T-helper 2 cell treated with Interferon-gamma antibody and Interleukin-4, amounts not matched to agents 5 μg/mL and 100 μg/mL, for 36 hours (primary cell): Measurements from ENCODE around the gene BMP7.
"Not testable (repeated sequence)": the region's sequence is repeated elsewhere in the genome, so short reads cannot be mapped to it uniquely, and the experiment has no call there.

Experiments
- DNase-seq: peaks from one replicate; pipeline ENCODE4 v3.0.0; 2021; ENCODE audit warnings: low spot score
- H3K27ac Mint-ChIP-seq: one replicate; pipeline ENCODE4 v1.8.0; 2021; ENCODE audit warnings: mild to moderate bottlenecking, mixed read lengths
- H3K27me3 Mint-ChIP-seq: one replicate; pipeline ENCODE4 v1.8.0; 2021; ENCODE audit warnings: low read depth, mixed read lengths
- H3K36me3 Mint-ChIP-seq: one replicate; pipeline ENCODE4 v1.8.0; 2021; ENCODE audit warnings: low read depth, mixed read lengths
- H3K4me1 Mint-ChIP-seq: one replicate; pipeline ENCODE4 v1.8.0; 2021; ENCODE audit warnings: low read depth, mixed read lengths
- H3K4me3 Mint-ChIP-seq: one replicate; pipeline ENCODE4 v1.8.0; 2022; ENCODE audit warnings: mild to moderate bottlenecking, moderate library complexity, mixed read lengths
- H3K9me3 Mint-ChIP-seq: one replicate; pipeline ENCODE4 v1.8.0; 2021; ENCODE audit warnings: mixed read lengths

BMP7 gene

DNA sequence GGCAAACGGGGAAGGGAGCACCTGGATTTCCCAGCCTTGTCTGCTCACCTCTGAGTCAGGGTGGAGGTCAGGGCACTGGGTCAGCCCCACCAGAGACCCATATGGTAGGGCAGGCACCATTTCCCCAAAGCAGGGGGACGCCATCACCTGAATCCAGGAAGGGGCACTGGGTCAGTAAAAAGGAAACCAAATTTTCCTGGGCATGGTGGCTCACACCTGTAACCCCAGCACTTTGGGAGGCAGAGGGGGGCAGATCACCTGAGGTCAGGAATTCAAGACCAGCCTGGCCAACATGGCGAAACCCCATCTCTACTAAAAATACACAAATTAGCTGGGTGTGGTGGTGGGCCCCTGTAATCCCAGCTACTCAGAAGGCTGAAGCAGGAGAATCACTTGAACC lies 13.1 kb upstream of the BMP7 start:
- not testable (repeated sequence) for DNase-seq, H3K4me3 Mint-ChIP-seq, H3K36me3 Mint-ChIP-seq, H3K9me3 Mint-ChIP-seq, H3K4me1 Mint-ChIP-seq, H3K27ac Mint-ChIP-seq
- H3K27me3 Mint-ChIP-seq = peaks cover 22% of the 10 kb centered on the region

DNA sequence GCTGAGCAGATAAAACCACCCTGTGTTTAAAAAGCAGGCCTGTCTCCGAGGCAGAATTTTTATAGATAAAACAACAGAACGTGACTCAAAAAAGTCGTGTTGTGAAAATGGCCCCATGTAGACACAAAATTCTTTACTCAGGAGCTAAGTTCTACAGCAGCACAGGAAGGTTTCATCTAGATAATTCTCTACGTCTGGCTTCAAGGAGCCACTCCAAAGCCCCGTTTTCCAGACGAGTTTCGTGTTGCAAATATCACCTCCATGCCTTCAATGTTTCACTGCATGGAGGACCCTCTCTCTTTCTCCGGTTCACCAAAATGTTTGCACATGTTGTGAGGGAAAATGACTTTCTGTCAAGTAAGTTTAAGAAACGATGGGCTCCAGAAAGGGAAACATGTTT lies 12.0 kb upstream of the BMP7 start:
- no peak overlapping the region for H3K4me3 Mint-ChIP-seq
- H3K36me3 Mint-ChIP-seq = no peaks in the 10 kb centered on the region
- no peaks in the 10 kb centered on the region for H3K9me3 Mint-ChIP-seq
- H3K4me1 Mint-ChIP-seq = no peaks in the 10 kb centered on the region
- H3K27me3 Mint-ChIP-seq = peaks cover 22% of the 10 kb centered on the region
- no peak for DNase-seq
- H3K27ac Mint-ChIP-seq = no peak overlapping the region

DNA sequence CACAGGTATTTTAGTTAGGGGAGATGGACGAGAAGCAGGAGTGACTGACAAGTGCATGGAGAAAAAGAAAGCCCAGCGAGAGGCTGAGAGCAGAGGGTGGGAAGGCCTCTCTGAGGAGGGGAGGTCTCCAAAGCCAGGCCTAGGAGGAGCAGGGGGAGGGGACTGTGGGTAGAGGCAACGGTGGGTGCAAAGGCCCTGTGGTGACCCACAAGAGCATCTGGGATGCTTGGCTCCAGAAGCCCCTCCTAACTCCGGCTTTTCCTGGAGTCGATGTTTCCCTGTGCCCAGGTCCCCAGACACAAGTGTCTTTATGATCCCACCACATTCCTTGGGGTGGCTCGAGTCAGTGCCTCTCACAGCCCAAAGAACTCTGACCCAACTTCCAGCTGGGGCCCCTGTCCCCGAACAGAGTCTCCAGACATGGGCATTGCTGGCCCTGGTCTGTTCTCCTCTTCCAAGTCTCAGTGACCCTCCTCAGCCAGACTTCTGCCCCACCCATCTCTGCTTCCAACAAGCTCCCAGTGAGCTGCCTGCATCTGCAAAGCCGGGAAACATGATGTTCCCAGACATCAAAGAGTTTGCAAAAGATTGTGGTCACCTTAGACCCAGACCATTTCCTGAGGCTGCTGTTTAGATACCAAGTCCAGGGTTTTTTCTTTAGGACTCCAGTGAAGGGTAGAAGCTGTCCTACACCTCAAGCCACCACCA lies 11.1 kb upstream of the BMP7 start:
- H3K36me3 Mint-ChIP-seq = no peaks in the 10 kb centered on the region
- no peaks in the 10 kb centered on the region for H3K4me1 Mint-ChIP-seq
- no peak for DNase-seq
- no peak overlapping the region for H3K27ac Mint-ChIP-seq
- peaks cover 17% of the 10 kb centered on the region for H3K27me3 Mint-ChIP-seq
- no peaks in the 10 kb centered on the region for H3K9me3 Mint-ChIP-seq
- H3K4me3 Mint-ChIP-seq = no peak overlapping the region

DNA sequence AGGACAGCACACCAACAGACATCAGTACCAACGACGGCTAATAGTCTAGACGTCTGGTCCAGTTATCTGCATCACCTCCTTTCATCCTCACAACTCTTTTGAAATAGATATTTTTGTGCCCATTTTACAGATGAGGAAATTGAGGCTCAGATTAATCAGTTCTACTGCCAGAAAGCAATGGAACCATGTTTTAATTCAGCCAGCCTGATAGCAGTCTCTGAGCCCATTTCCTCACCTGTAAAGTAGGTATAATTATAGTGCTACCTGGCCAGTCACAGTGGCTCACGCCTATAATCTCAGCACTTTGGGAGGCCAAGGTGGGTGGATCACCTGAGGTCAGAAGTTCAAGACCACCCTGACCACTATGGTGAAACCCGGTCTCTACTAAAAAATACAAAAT lies 9.8 kb upstream of the BMP7 start:
- no peak overlapping the region for H3K27ac Mint-ChIP-seq
- H3K36me3 Mint-ChIP-seq = no peaks in the 10 kb centered on the region
- no peaks in the 10 kb centered on the region for H3K4me1 Mint-ChIP-seq
- DNase-seq = no peak
- H3K27me3 Mint-ChIP-seq = peaks cover 24% of the 10 kb centered on the region
- H3K9me3 Mint-ChIP-seq = no peaks in the 10 kb centered on the region
- H3K4me3 Mint-ChIP-seq = no peak overlapping the region

DNA sequence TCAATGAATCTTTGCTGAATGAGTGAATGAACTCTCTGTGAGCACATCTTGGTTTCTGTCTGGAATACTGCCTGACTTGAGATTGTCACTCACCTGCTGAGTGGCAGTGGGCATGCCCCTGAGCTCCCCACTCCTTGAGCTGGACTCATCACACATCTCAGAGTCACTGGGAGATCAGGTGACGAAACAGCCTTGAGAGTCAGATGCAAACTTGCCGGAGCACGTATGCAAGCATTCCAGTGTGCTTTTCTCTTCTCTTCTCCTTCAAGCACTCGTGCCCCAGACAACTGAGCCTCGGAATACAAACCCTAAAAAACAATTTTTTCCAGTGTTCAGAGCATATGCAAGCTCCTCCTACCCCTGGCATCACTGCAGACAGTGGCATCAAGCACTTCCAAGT lies 9.4 kb upstream of the BMP7 start:
- Mint-ChIP-seq H3K27ac (no peak overlapping the region), H3K4me3 (no peak overlapping the region), H3K9me3 (no peaks in the 10 kb centered on the region), H3K4me1 (no peaks in the 10 kb centered on the region), H3K27me3 (peaks cover 28% of the 10 kb centered on the region), H3K36me3 (no peaks in the 10 kb centered on the region)
- DNase-seq = no peak

DNA sequence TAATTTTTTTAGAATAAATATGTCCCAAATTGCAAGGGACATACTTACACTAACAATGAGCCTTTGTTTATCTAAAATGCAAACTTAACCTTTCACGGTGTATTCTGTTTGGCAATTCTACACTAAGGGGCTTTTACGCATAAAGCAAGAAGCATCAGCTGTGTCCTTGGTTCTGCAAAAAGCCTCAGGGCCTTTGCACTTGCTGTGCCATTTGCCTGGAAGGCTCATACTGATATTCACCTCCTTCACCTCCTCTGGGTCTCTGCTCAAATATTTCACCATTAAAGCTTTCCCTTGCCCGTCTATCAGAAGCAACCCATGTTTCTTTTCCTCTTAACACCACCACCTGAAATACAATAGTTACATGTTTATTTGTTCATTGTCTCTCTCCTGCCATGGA lies 8.9 kb upstream of the BMP7 start:
- H3K36me3 Mint-ChIP-seq = no peaks in the 10 kb centered on the region
- no peak overlapping the region for H3K27ac Mint-ChIP-seq
- DNase-seq = no peak
- no peaks in the 10 kb centered on the region for H3K9me3 Mint-ChIP-seq
- no peak overlapping the region for H3K4me3 Mint-ChIP-seq
- peaks cover 26% of the 10 kb centered on the region for H3K27me3 Mint-ChIP-seq
- no peaks in the 10 kb centered on the region for H3K4me1 Mint-ChIP-seq

DNA sequence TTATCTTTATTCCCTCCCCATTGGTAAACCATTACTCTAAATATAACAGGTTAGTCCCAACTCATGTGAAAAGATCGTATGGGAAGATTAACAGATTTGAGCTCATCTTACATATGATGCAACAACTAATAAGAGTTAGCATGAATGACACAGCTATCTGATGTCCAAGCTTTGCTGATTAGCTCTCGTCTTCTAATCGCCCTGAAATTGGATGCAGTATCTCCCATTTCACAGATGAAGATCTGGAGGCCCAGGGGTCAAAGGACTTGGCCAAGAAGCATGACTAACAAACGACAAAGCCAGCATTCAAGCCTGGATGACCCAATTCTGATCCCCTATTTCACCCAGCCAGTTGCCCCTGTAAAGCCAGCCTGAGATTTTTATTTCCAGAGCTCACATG lies 8.4 kb upstream of the BMP7 start:
- Mint-ChIP-seq H3K27me3 (peaks cover 28% of the 10 kb centered on the region), H3K4me3 (no peak overlapping the region), H3K4me1 (no peaks in the 10 kb centered on the region), H3K36me3 (no peaks in the 10 kb centered on the region), H3K27ac (no peak overlapping the region), H3K9me3 (no peaks in the 10 kb centered on the region)
- DNase-seq = no peak

DNA sequence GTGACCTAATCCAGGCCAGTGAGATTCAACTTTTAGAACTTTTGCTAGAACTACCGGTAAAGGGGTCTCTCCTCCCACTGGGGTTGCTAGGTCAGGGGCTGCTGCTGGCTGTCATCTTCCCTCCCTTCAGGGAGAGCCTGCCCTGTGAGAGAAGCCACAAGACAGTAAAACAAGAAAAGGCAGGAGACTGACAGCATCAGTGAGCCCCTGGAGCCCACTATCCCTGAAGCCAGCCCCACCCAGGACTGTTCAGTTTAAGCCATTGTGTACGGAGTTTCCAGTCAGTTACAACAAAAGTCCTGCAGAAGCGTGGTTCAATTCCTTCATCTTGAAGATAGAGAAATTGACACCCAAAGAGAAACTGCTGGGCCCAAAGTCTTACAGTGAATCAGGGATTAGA lies 7.9 kb upstream of the BMP7 start:
- Mint-ChIP-seq H3K27me3 (peaks cover 32% of the 10 kb centered on the region), H3K4me3 (no peak overlapping the region), H3K4me1 (no peaks in the 10 kb centered on the region), H3K36me3 (no peaks in the 10 kb centered on the region), H3K9me3 (no peaks in the 10 kb centered on the region), H3K27ac (no peak overlapping the region)
- DNase-seq = no peak

DNA sequence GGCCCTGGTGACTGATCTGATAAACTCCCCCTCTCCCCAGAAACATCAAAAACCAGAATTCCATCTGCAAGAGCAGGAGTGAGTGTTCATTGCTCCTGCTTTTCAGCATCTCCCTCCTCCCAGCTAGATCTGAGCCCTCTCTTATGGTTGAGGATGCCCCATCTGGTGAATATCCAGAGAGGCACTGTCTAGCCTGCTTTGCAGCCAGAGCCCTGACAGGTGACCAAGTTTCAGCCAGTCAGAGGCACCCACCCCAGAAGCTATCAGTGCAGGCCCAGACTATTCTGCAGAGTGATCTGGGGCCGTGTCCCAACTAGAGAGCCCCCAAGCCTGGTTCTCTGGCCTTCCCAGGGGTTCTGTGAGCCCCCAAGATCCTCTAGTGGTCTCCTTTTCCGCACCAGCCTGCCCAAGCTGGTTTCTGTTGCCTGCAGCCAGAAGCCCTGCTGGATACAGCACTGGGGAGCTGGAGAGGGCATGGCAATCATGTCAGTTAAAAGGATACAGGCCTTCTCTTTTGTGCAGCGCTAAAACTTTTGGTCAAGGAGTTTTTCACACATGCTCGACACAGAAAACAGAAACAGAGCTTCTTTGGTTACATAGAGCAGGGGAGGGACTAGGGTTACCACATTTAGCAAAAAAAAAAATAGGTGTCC lies 6.6 kb upstream of the BMP7 start:
- Mint-ChIP-seq H3K4me1 (no peaks in the 10 kb centered on the region), H3K27ac (no peak overlapping the region), H3K9me3 (no peaks in the 10 kb centered on the region), H3K4me3 (no peak overlapping the region), H3K27me3 (peaks cover 43% of the 10 kb centered on the region), H3K36me3 (no peaks in the 10 kb centered on the region)
- DNase-seq = no peak

DNA sequence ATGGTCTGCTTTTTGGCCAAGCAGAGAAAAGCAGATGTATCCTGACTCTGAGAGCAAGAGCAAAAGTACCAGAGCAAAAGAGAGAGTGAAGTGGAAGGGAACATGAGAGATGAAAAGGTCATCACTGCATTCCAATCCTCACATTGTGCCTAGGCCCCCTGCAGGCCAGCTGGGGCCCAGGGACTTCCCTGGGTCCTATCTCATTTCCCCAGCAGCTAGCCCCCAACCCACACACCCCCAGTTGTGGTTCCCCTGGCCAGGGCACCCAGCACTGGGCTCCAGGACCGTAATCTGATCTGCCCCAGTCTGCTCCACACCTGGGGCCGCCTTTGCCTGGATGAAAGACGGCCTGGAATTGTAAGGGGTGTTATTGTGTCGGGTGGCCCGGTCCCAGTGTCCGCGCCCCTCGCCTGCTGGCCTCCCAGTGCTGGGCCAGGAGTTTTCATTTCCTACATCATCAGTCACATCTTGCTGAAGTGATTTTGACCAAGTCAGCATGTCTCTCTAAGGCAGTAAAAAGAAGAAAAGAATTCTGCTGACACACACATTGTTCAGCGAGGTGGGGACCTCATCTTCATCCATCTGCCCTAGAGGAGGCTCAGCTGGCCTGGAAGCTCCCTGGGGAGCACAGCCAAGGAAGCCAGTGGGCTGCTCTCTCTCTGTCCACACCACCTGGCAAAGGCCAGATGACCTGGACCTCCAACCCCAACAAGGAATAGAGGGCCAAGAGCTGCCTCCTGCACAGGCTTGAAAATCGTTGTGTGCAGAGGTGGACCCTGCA lies 4.0 kb upstream of the BMP7 start:
- Mint-ChIP-seq H3K9me3 (no peaks in the 10 kb centered on the region), H3K4me3 (no peak overlapping the region), H3K4me1 (no peaks in the 10 kb centered on the region), H3K27me3 (peaks cover 58% of the 10 kb centered on the region), H3K36me3 (no peaks in the 10 kb centered on the region), H3K27ac (no peak overlapping the region)
- no peak for DNase-seq

DNA sequence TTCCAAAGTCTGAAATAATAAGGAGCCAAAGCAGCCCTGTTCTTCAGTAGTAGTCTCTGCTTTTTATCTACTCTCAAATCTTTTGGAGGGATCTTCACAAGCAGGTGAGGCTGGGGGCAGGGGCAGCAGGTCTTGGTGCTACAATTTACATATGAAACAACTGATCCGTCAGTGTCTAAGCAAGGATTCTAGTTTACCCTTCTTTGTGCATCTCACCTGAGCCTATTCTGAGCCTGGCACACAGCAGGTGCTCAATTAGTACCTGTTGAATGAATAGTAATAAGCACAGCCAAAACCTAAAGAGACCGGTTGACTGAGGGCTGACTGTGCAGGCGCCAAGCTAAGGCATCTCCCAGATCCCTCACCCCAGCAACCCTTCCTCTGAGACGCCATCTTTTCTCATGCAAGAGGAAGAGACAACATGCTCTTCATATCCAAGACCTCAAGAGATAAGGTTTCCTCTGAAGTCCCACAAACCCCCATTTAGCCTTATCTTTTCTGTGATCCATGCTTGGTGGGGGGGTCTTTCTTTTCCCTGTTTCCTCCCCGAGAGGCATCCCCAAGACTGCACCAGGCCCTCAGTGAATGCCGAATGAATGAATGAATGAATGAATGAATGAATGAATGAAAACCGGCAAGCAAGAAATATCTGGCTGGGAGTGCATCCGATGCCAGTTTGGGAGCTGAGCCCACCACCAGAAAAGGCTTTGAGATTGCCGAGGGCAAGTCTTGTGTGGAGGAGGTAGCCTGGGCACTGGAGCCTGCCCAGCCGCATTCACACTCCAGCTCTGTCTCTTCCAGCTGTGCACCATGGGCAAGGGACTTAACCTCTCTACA lies 2.9 kb upstream of the BMP7 start:
- H3K27ac Mint-ChIP-seq = no peak overlapping the region
- no peaks in the 10 kb centered on the region for H3K9me3 Mint-ChIP-seq
- H3K4me3 Mint-ChIP-seq = no peak overlapping the region
- DNase-seq = no peak
- H3K36me3 Mint-ChIP-seq = no peaks in the 10 kb centered on the region
- peaks cover 58% of the 10 kb centered on the region for H3K27me3 Mint-ChIP-seq
- no peaks in the 10 kb centered on the region for H3K4me1 Mint-ChIP-seq

DNA sequence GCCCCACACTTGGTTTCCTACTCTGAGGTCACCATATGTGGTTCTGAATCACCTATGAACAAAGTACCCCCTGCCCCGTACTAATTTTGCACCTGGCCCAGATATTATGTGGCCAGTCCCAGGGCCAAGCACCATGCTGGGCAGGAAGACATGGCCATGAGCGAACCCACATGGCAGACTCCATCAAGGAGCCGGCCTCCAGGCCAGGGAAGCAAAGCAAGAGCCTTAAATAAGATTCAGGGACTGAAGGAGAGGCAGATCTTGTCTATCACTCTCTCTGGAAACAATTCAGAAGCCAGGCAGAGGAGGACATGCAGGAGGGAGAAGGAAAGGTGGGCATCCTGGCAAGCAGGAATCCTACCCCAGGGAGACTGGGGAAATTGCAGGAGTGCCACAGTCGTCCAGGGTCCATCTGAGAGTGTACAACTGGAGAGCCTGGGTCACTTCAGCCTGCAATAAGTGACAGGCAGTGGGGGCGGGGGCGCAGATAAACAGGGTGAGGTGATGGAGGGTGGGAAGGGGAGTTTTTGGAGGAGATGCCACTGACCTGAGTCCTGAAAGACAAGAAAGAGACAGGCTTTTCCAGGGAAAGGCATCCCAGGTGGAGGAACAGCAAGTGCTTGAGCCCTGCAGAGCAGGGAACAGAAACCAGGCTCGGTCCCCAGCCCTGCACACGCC lies 2.1 kb upstream of the BMP7 start:
- Mint-ChIP-seq H3K4me1 (peaks cover 3% of the 10 kb centered on the region), H3K27me3 (peaks cover 63% of the 10 kb centered on the region), H3K9me3 (no peaks in the 10 kb centered on the region), H3K27ac (no peak overlapping the region), H3K36me3 (no peaks in the 10 kb centered on the region), H3K4me3 (no peak overlapping the region)
- DNase-seq = no peak

DNA sequence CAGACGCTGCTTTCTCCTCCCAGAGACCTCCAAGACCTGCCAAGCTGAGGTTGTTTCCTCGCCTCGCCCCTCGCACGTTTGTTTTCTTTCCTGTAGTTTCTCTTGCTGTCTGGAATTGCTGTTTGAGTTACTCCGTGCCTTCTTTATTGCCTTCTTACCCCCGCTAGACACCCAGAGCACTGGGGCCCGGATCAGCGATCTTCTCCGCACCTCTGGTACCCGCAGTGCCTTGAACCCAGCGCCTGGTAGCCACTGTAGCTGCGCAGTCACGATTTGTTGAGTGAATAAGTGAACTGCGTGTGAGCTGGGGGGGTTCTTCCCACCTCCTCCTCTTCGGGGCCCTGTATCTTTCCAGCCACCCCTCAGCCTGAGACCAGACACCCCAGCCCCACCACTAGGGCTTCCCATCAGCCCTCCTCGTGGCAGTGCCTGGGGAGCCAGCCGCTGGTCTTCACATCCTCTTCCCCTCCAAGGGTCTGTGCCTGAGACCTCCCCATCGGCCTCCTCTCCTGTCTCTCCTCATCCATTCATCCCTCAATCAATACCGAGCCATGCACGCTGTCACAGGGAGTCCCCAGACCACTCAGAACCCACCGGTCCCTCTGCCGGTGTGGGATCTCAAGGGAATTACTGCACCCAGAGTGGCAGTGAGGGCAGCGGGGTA lies 849 bp upstream of the BMP7 start:
- Mint-ChIP-seq H3K4me3 (no peak overlapping the region), H3K27me3 (peaks cover 72% of the 10 kb centered on the region), H3K27ac (no peak overlapping the region), H3K4me1 (peaks cover 3% of the 10 kb centered on the region), H3K9me3 (no peaks in the 10 kb centered on the region), H3K36me3 (no peaks in the 10 kb centered on the region)
- no peak for DNase-seq
